NCI-H1105 (cell line): Measurements from ENCODE around the gene CMTM1.
"Not testable (repeated sequence)": the region's sequence is repeated elsewhere in the genome, so short reads cannot be mapped to it uniquely, and the experiment has no call there.

Source experiments
- DNase-seq: peaks from one replicate; lab custom pipeline; 2025; lab: John Stamatoyannopoulos, UW

The CMTM1 gene

DNA sequence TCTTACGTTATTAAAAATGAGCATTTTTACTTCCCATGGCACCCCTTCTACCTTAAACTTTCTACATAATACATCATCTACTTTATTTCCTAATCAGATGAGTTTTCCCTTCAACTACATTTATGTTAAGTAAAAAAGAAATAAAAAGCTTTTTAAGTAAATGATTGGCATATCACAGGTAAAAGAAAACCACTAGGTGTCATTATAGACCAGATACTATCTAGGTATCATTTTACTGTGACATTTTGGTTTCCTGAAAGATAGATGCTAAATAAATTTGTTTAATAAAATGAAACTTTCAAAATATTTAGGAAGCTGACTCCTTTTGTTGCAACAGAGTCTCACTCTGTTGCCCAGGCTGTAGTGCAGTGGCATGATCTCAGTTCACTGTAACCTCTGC is 3.8 kb upstream of the CMTM1 start:
- DNase-seq: no peak

GRCh38 chr16:66562986-66563385 is 3.3 kb upstream of the CMTM1 start:
- no peak for DNase-seq

DNA sequence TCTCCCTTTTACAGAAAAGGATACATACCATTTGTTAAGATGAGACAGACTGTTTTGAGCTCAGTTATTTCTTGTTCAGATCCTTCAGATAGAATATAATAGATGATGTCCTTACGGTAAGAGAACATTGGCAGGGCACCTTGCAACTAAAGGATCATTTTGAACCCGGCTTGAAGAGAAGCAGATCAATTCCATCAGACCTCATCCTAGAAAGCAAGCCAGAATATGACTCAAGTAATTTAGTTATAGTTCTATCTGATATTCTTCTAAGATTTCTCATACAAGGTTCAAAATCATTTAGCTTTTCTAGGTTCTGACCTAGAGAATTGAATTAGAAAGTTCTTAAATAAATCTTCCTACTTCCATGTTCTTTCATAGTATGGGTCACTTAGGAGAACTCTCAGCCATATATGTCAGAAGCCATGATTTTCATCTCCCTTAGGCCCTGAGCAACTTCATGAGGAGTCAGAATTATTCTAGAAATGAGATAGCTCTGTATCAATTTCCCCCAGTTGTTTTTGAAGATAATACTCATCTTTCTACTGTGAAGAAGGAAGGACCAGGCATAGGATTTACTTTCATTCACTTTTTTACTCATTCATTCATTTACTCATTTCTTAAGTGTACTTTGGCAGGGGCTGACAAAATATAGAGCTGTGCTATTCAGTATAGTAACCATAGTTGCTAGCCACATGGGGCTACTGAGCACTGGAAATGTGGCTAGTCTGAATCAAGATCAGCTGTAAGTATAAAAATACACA is 2.5 kb upstream of the CMTM1 start:
- DNase-seq: no peak

GRCh38 chr16:66567270-66567669 is 1.0 kb downstream of the CMTM1 start:
- not testable (repeated sequence) for DNase-seq

GRCh38 chr16:66568355-66568754 is 2.1 kb downstream of the CMTM1 start:
- DNase-seq: no peak

- no peak for DNase-seq
Observed at GRCh38 chr16:66569131-66569530, 2.9 kb downstream of the CMTM1 start.

DNA sequence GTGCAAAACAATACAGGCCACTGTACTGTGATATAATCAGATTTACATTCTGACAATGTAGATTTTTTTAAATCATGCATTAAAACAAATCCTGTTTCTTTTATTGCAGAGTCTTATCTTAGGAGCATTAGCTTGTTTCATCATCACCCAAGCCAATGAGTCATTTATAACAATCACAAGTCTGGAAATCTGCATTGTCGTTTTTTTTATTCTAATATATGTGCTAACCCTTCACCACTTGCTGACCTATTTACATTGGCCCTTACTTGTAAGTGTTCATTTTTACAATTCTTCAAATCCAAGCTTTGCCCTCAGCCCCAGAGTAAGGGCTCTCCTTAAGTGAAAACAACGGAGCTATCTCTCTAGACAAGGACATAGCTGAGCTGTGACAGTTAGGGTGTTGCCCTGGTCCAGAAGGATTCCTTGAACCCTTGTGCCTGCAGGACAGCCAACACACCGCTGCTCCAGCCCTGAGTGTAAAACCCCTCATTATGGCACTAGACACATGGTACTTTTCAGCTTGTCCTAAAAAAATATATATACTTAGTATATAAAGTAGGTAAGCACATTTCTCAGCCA is 3.7 kb downstream of the CMTM1 start:
- no peak for DNase-seq

GRCh38 chr16:66572356-66572755 is 6.1 kb downstream of the CMTM1 start:
- no peak for DNase-seq

- DNase-seq: no peak
Observed at GRCh38 chr16:66574081-66574480, 7.8 kb downstream of the CMTM1 start.

GRCh38 chr16:66574531-66574930 is 8.3 kb downstream of the CMTM1 start:
- no peak for DNase-seq

DNA sequence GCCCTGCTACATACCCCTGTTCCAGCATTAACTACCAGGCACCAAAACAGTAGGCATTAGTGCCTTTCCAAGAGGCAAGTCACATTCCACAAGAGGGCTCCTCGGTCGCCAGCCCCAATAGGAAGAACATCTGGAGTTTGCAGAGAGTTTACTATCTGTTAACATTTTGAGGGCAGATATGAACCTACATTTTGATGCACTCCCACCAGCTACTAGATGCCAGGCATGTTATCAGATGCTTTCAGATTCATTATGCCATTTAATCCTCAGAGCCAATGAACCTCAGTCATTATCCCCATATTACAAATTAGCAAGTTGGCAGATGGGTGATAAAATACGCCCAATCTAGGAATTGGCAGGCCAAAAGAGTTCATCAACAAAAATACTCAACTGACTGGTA is 8.8 kb downstream of the CMTM1 start:
- no peak for DNase-seq

DNA sequence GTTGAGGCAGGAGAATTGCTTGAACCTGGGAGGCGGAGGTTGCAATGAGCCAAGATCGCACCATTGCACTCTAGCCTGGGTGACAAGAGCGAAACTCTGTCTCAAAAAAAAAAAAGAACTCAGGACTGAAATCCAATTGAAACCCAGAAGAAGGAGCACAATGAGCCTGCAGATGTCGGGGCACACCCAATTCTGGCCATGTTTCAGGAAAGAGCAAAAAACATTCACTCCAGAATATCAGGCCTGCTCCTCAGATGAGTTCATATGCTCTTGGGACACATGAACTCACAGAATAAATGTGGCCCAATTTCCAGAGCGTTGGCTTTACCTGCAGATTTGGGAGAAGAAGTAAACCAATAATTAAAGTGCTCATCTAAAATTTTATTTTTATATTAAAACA is 10.1 kb downstream of the CMTM1 start:
- no peak for DNase-seq

DNA sequence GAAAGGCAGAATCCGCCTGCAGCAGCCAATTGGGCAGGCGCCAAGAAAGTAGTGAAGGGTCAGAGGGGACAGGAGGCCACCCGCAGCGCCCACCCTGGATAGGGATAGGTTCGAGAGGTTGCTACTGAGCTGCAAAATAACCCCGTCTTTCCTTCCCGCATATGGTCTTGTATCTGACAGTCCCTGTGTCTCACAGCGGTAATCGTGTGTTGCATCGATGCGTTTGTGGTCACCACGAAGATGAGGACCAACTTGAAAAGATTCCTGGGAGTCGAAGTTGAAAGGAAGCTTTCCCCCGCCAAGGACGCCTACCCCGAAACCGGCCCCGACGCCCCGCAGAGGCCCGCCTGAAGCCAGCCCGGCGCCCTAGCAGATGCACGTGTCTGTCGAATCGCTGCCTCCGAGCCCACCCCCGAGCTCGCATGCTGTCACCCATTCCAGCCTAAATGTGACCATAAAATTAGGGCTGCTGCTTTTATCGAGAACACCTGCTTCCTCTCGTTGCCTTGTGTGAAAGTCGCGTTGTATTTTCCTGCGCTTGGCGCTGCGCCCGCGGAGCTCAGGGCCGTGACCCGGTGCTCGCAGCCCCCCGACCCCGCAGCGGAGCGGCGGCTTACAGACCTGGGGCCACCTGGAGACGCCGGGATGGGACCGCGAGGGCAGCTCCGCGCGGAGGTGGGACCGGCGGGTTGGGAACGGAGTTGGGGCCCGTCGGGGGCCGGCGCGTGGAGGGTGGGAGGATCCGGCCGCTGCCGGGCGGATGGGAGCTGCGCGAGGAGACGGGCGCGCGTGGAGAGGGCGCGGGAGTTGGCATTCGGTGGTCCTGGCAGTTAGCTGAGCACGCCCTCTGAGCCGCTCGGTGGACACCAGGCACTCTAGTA is 12.7 kb downstream of the CMTM1 start, which contains the start of gene CMTM2:
Gene CMTM2 (plus strand): TSS at position 813 of the 881 bp plus-strand sequence. CDS start 145 bp downstream, outside the sequence.
- no peak for DNase-seq

GRCh38 chr16:66580605-66581209 is 14.5 kb downstream of the CMTM1 start:
- DNase-seq: no peak

DNA sequence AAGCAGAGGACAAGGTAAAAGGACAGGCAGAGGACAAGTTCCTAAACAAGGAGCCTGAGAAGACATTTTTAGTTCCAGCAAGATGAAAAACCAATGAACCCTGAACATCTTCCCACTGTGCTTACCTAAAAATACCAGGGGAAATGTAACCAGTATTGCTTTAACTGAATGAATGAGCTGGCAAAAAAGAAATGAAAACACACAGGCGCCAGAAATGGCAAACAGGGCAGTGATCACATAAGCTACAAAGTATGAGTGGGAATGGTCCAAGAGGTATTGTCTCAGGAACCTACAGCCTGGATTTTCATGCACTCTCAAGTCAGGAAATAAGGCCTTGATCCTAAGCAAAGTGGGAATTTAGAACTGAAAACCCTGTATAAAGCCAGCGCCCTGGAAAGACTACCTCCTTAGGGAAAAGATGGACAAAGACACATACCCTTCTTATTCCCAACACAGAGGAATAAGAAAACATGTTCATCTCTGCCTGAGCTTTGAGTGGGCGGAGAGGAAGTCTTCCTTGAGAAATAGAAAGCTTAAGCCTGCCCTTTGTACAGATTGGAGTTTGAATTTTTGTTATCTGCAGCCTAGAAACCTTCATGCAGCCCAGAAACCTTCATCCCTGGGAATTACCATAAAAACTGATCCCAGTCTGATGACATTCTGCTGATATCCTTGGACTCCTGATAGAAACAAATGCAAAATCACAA is 15.2 kb downstream of the CMTM1 start:
- no peak for DNase-seq

GRCh38 chr16:66585481-66586239 is 19.4 kb downstream of the CMTM1 start:
- DNase-seq: no peak

DNA sequence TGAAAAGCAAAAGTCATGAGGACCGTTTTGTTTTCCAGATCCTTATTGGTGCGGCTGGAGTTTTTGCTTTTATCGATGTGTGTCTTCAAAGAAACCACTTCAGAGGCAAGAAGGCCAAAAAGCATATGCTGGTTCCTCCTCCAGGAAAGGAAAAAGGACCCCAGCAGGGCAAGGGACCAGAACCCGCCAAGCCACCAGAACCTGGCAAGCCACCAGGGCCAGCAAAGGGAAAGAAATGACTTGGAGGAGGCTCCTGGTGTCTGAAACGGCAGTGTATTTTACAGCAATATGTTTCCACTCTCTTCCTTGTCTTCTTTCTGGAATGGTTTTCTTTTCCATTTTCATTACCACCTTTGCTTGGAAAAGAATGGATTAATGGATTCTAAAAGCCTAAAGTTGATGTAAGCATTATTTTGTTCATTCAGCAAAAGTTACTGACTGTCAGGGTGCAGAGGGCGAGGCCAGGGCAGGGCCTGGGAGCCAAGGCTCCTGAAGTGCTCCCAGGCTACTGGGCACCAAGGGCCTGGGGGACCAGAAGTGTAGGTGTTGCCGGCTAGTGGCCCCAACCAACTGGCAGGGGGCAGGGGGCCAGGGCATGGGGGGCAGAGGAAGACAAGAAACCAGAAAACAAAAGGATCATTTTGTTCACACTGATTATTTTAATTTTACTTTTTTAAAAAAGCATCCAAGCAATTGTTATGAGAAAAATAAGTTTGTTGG is 21.8 kb downstream of the CMTM1 start:
- DNase-seq: no peak

DNA sequence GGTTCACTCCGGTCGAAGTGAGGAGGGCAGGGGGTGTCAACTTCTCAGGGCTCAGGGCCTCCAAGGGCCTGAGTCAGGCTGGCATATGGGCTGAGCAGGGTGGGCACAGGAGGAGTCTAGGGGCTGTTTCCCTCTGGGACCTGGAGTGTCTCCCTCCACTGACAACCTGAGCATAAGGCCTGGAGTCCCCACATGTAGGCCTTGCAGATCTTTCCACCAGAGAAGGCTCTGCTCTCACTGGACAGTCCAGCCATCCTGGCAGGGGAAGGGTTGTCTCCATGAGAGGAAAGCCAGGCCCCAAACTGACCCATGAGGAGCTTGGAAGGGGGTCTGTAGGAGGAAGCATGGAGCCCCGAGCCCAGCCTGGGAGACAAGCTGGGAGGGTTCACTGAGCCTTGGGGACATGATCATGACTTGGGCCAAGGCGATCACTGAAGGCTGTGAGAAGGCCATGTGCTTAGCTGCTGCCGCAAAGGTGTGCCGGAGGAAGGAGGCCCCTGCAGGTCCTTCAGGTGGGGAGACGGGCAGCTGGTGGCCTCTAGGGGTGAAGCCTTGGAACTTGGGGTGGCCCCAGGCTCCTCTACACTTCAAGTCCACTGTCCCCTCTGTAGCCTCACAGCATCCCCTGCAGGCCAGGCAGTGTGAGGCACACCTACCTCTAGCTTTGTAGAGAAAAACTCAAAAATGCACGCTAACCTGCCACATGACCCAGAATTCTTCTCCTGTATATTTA is 22.9 kb downstream of the CMTM1 start:
- DNase-seq: no peak

DNA sequence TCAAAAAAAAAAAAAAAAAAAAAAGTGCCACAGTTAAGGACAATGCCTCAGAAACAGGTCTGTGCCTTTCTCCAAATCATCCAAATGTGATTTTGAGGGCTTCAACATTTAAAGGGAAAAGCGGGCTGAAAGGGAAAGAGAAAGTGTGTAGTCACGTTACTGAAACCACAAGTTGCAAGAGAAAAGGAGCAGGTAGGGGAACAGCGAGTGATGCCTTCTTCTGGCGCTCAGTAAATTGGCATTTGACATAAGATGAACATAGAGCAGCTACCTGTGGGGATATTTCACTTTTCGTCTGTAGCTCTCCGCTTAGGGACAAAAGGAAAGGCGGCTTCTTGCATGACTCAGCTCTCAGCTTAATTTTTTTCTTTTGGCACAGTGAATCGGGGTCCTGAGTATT is 24.1 kb downstream of the CMTM1 start:
- DNase-seq: no peak

DNA sequence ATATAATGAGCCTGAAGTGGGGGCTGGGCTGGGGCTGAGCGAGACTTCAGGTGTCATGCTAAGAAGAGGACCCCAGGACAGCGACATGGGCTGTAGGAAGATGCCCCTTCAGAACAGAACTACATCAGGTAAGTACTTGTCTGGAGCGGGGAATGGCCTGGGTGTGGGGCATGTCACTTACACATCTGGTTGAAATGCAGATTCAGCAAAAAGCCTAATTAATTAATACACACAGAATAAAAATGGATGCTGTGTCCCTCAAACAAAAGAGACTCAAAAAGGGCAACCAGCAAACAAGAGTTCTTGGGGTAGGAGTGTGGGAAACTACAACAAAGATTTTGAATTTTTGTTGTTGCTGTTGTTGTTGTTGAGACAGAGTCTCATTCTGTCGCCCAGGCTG is 24.8 kb downstream of the CMTM1 start:
- no peak for DNase-seq
